ENCODE measurements around the gene CALY. TPM values are rescaled to one million over a fixed set of nuclear protein-coding genes. Genes with fewer than 3 reads are reported as not detected.

Gene CALY
- total RNA-seq, 3 donors from 2014 or later (not counting 1 experiment from before 2014, with no cell fraction given), result not detected

DNA sequence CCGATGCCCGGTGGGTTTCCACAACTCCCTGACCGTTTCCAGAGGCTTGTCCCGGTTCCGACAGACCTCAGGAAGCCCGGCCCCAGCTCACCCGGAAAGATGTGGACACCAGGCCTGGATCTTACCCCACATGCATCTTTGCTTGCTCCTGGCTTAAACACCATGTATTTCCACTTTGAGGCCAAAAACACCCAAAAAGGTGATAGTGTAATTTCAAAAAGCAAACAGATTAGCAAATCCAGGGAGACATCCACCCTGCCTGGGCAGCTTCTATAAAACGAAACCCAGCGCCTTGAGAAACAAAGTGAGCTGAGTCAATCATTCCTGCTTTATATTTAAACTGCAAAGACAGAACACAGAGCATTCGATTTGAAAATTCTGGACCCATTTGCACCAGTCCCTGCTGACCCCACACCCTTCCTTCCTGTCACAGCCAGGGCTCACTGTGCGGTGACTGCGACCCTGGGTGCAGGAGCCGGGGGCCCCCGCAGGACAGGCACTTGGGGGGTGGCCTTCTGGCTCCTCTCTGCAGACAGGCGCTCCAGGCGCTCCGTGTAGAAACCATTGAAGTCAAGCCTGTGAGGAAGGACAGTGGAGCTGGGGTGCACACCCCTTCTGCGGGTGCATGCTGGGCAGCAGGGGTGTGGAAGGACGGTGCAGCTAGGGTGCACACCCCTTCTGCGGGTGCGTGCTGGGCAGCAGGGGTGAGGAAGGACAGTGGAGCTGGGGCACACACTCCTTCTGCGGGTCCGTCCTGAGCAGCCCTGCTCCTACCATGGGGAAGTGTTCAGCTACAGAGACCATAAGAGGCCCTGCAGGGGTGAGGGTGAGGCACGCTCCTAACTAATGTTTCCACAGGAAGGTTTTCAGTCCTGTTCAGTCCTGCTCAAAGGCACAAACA, 57.1 kb downstream of the CALY start:
- H3K4me1 ChIP-seq (ENCODE audit: control insufficient read depth, insufficient read depth, low read length), result peaks cover 58% of the 10 kb centered on the region
- DNase-seq (no peak), ATAC-seq (no peak)
- H3K9me3 ChIP-seq (ENCODE audit: control insufficient read depth, insufficient read depth, low read length), result no peaks in the 10 kb centered on the region
- TF ChIP-seq, protein P1, sequence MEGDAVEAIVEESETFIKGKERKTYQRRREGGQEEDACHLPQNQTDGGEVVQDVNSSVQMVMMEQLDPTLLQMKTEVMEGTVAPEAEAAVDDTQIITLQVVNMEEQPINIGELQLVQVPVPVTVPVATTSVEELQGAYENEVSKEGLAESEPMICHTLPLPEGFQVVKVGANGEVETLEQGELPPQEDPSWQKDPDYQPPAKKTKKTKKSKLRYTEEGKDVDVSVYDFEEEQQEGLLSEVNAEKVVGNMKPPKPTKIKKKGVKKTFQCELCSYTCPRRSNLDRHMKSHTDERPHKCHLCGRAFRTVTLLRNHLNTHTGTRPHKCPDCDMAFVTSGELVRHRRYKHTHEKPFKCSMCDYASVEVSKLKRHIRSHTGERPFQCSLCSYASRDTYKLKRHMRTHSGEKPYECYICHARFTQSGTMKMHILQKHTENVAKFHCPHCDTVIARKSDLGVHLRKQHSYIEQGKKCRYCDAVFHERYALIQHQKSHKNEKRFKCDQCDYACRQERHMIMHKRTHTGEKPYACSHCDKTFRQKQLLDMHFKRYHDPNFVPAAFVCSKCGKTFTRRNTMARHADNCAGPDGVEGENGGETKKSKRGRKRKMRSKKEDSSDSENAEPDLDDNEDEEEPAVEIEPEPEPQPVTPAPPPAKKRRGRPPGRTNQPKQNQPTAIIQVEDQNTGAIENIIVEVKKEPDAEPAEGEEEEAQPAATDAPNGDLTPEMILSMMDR (IDR thresholded peaks at IDR 0.05), result no peak
- peaks cover 28 to 48% of the 10 kb centered on the region in 2 donors for H3K4me1 Mint-ChIP-seq
- no peaks in the 10 kb centered on the region for H3K27me3 ChIP-seq (ENCODE audit: control insufficient read depth, insufficient read depth, low read length)
- H3K27ac ChIP-seq (ENCODE audit: low read length), result peak overlapping the region; percentile 95
- peak overlapping the region; percentile 92 for H3K4me3 Mint-ChIP-seq
- no peaks in the 10 kb centered on the region for H3K27me3 Mint-ChIP-seq (ENCODE audit: low read depth in 2 of 2)
- H3K4me3 ChIP-seq (ENCODE audit: low read length), result peak overlapping the region; percentile 35
- H3K27ac Mint-ChIP-seq, result peak overlapping the region; percentile 98
- H3K9me3 Mint-ChIP-seq, result no peaks in the 10 kb centered on the region
- intact Hi-C loops (cut with micrococcal nuclease), result loop anchor here (2.0 to 5.0 kb wide), 2 partner anchors 21 to 113 kb away; partner anchors contain the start of gene MTG1
- H3K36me3 ChIP-seq (ENCODE audit: control insufficient read depth, insufficient read depth, low read length), result peaks cover 32% of the 10 kb centered on the region
- 30% methylated on average over 24 of the region's 24 CpGs for WGBS (ENCODE audit: insufficient coverage)
- peaks cover 2% of the 10 kb centered on the region for H3K36me3 Mint-ChIP-seq

DNA sequence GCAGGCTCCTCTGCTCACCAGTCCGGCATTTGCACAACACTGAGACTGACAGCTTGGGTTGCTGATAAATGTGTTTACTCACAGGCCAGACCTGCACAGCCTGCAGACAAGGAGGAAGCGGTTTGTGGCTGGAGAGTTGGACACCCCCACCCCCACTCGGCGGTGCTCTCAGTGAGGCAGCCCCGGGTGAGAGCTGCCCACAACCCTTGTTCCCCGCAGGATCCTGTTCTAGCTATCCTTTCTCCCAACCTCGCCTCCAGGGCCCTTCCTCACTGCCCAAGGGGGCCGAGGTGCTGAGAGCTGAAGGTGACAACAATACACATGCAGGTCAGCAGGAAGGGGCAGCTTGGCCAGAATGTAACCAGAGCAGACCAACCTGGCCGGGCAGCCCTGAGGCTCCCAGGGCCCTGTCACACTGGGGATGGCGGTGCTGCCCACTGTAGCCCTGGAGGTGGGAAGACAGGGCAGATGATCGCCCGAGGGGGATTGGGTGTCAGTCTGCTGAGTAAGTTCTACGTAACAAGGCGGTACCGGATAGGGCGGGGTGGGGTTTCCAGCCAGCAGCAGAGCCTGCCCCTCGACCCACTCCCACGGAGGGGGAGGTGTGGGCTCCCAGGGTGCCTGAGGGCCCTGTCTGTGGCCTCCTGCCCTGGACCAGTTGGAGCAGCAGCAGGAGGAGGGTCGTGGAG, 58.0 kb downstream of the CALY start:
- H3K4me1 Mint-ChIP-seq, result peaks cover 28 to 49% of the 10 kb centered on the region in 2 donors
- peak overlapping the region; percentile 35 for H3K4me3 ChIP-seq (ENCODE audit: low read length)
- peak overlapping the region; percentile 92 for H3K4me3 Mint-ChIP-seq
- peak overlapping the region; percentile 98 for H3K27ac Mint-ChIP-seq
- no peaks in the 10 kb centered on the region for H3K9me3 ChIP-seq (ENCODE audit: control insufficient read depth, insufficient read depth, low read length)
- DNase-seq (peak; percentile 85 to 87), ATAC-seq (peak; percentile 63 to 84 (median 73))
- WGBS (ENCODE audit: insufficient coverage), result 13% methylated on average over 19 of the region's 19 CpGs
- H3K36me3 Mint-ChIP-seq, result no peaks in the 10 kb centered on the region
- intact Hi-C loops (cut with micrococcal nuclease), result loop anchor here (1.0 to 5.0 kb wide), 3 partner anchors 20 to 114 kb away; partner anchors contain the start of genes MTG1, TUBGCP2 and ZNF511
- no peaks in the 10 kb centered on the region for H3K27me3 ChIP-seq (ENCODE audit: control insufficient read depth, insufficient read depth, low read length)
- TF ChIP-seq, protein P1 (IDR thresholded peaks at IDR 0.05), result no peak
- H3K27ac ChIP-seq (ENCODE audit: low read length), result peak overlapping the region; percentile 95
- H3K4me1 ChIP-seq (ENCODE audit: control insufficient read depth, insufficient read depth, low read length), result peaks cover 66% of the 10 kb centered on the region
- H3K27me3 Mint-ChIP-seq (ENCODE audit: low read depth in 2 of 2), result no peaks in the 10 kb centered on the region
- peaks cover 28% of the 10 kb centered on the region for H3K36me3 ChIP-seq (ENCODE audit: control insufficient read depth, insufficient read depth, low read length)
- no peaks in the 10 kb centered on the region for H3K9me3 Mint-ChIP-seq

DNA sequence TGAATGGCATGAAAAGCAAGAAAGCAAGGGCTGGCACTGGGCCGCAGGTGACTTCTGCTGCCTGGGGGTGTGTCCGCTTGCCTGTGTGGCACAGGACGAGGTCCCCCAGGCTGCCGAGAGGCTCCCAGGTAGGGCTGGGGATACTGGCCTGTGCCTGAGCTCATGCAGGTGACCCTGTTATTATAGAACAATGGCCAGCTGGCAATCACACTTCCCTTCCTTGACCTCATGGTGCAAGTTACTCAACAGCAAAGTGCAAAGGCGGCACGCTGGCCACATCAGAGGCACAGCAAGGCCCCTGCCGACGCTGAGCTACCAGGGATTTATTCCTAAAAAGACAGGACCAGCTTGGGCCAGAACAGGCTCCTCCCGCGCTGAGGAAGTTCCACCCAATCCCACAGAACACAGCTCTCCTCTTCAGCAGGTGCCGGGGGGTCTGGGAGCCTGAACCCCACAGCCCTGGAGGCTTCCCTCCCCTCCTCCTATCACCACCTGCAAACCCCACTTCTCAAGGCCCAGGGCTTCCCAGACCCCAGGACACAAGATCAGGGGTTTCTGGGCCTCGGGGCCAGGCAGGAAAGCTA, 58.6 kb downstream of the CALY start:
- Mint-ChIP-seq H3K27ac (peak overlapping the region; percentile 98), H3K27me3 (ENCODE audit: low read depth in 2 of 2) (no peaks in the 10 kb centered on the region), H3K4me1 (peaks cover 28 to 49% of the 10 kb centered on the region in 2 donors), H3K36me3 (no peaks in the 10 kb centered on the region), H3K9me3 (no peaks in the 10 kb centered on the region), H3K4me3 (peak overlapping the region; percentile 92)
- no peaks in the 10 kb centered on the region for H3K9me3 ChIP-seq (ENCODE audit: control insufficient read depth, insufficient read depth, low read length)
- H3K36me3 ChIP-seq (ENCODE audit: control insufficient read depth, insufficient read depth, low read length), result peaks cover 28% of the 10 kb centered on the region
- TF ChIP-seq, protein P1 (IDR thresholded peaks at IDR 0.05), result no peak
- H3K4me3 ChIP-seq (ENCODE audit: low read length), result peak overlapping the region; percentile 35
- ATAC-seq, result no peak
- peak in 1 of 2 donors; percentile 38 for DNase-seq
- WGBS (ENCODE audit: insufficient coverage), result 14% methylated on average over 12 of the region's 12 CpGs
- peaks cover 72% of the 10 kb centered on the region for H3K4me1 ChIP-seq (ENCODE audit: control insufficient read depth, insufficient read depth, low read length)
- intact Hi-C loops (cut with micrococcal nuclease), result loop anchor here (1.0 to 5.0 kb wide), 3 partner anchors 19 to 114 kb away; partner anchors contain the start of genes MTG1, TUBGCP2 and ZNF511
- H3K27ac ChIP-seq (ENCODE audit: low read length), result peak overlapping the region; percentile 95
- H3K27me3 ChIP-seq (ENCODE audit: control insufficient read depth, insufficient read depth, low read length), result no peaks in the 10 kb centered on the region
